Measurements from ENCODE around the gene NUDT3. TPM values are rescaled to one million over a fixed set of nuclear protein-coding genes. Genes with fewer than 3 reads are reported as not detected.
"Not testable (repeated sequence)": the region's sequence is repeated elsewhere in the genome, so short reads cannot be mapped to it uniquely, and the experiment has no call there.

The NUDT3 gene
- total RNA-seq, 1 donor from 2014 or later: 18.7 TPM

GRCh38 chr6:34369385-34369784 is 23.1 kb downstream of the NUDT3 start:
- ATAC-seq: no peak

- no peak for ATAC-seq
These were observed 25.9 kb downstream of the NUDT3 start for GRCh38 chr6:34366639-34366921.

- peak; percentile 46 for ATAC-seq
These were observed 26.5 kb downstream of the NUDT3 start for GRCh38 chr6:34365781-34366638.

GRCh38 chr6:34363681-34364075 is 28.8 kb downstream of the NUDT3 start:
- not testable (repeated sequence) for ATAC-seq

- ATAC-seq: no peak
These were observed 29.4 kb downstream of the NUDT3 start for GRCh38 chr6:34362909-34363680.

GRCh38 chr6:34362176-34362575 is 30.3 kb downstream of the NUDT3 start:
- ATAC-seq: no peak

- ATAC-seq: no peak
These were observed 31.9 kb downstream of the NUDT3 start for GRCh38 chr6:34360556-34360955.

- no peak for ATAC-seq
These were observed 32.9 kb downstream of the NUDT3 start for GRCh38 chr6:34359418-34360158.

GRCh38 chr6:34358389-34358905 is 34.0 kb downstream of the NUDT3 start:
- ATAC-seq: no peak

GRCh38 chr6:34357937-34358336 is 34.5 kb downstream of the NUDT3 start:
- ATAC-seq: no peak

- no peak for ATAC-seq
These were observed 36.6 kb downstream of the NUDT3 start for GRCh38 chr6:34355889-34356288.

- ATAC-seq: not testable (repeated sequence)
These were observed 38.2 kb downstream of the NUDT3 start for GRCh38 chr6:34354230-34354629.

GRCh38 chr6:34353530-34353929 is 38.9 kb downstream of the NUDT3 start:
- ATAC-seq: not testable (repeated sequence)

GRCh38 chr6:34352305-34352937 is 40.0 kb downstream of the NUDT3 start:
- no peak for ATAC-seq

- no peak for ATAC-seq
These were observed 41.6 kb downstream of the NUDT3 start for GRCh38 chr6:34350934-34351217.

- no peak for ATAC-seq
These were observed 42.1 kb downstream of the NUDT3 start for GRCh38 chr6:34350137-34350933.

- ATAC-seq: no peak
These were observed 43.3 kb downstream of the NUDT3 start for GRCh38 chr6:34349211-34349610.

- ATAC-seq: no peak
These were observed 45.2 kb downstream of the NUDT3 start for GRCh38 chr6:34347303-34347702.

GRCh38 chr6:34346175-34347119 is 46.0 kb downstream of the NUDT3 start:
- no peak for ATAC-seq

GRCh38 chr6:34343806-34344205 is 48.7 kb downstream of the NUDT3 start:
- no peak for ATAC-seq

- ATAC-seq: no peak
These were observed 50.2 kb downstream of the NUDT3 start for GRCh38 chr6:34342247-34342646.

All from esophagus mucosa (tissue), 1 donor.